CD4-positive, alpha-beta T cell treated with Interleukin-21 for 1 hour (primary cell): ENCODE data around the gene NCKAP1.
"Not testable (repeated sequence)": the region's sequence is repeated elsewhere in the genome, so short reads cannot be mapped to it uniquely, and the experiment has no call there.

ENCODE experiments used
- DNase-seq: peaks from one replicate; pipeline ENCODE4 v3.0.0-alpha.2; 2020

The NCKAP1 gene, protein sequence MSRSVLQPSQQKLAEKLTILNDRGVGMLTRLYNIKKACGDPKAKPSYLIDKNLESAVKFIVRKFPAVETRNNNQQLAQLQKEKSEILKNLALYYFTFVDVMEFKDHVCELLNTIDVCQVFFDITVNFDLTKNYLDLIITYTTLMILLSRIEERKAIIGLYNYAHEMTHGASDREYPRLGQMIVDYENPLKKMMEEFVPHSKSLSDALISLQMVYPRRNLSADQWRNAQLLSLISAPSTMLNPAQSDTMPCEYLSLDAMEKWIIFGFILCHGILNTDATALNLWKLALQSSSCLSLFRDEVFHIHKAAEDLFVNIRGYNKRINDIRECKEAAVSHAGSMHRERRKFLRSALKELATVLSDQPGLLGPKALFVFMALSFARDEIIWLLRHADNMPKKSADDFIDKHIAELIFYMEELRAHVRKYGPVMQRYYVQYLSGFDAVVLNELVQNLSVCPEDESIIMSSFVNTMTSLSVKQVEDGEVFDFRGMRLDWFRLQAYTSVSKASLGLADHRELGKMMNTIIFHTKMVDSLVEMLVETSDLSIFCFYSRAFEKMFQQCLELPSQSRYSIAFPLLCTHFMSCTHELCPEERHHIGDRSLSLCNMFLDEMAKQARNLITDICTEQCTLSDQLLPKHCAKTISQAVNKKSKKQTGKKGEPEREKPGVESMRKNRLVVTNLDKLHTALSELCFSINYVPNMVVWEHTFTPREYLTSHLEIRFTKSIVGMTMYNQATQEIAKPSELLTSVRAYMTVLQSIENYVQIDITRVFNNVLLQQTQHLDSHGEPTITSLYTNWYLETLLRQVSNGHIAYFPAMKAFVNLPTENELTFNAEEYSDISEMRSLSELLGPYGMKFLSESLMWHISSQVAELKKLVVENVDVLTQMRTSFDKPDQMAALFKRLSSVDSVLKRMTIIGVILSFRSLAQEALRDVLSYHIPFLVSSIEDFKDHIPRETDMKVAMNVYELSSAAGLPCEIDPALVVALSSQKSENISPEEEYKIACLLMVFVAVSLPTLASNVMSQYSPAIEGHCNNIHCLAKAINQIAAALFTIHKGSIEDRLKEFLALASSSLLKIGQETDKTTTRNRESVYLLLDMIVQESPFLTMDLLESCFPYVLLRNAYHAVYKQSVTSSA

DNA sequence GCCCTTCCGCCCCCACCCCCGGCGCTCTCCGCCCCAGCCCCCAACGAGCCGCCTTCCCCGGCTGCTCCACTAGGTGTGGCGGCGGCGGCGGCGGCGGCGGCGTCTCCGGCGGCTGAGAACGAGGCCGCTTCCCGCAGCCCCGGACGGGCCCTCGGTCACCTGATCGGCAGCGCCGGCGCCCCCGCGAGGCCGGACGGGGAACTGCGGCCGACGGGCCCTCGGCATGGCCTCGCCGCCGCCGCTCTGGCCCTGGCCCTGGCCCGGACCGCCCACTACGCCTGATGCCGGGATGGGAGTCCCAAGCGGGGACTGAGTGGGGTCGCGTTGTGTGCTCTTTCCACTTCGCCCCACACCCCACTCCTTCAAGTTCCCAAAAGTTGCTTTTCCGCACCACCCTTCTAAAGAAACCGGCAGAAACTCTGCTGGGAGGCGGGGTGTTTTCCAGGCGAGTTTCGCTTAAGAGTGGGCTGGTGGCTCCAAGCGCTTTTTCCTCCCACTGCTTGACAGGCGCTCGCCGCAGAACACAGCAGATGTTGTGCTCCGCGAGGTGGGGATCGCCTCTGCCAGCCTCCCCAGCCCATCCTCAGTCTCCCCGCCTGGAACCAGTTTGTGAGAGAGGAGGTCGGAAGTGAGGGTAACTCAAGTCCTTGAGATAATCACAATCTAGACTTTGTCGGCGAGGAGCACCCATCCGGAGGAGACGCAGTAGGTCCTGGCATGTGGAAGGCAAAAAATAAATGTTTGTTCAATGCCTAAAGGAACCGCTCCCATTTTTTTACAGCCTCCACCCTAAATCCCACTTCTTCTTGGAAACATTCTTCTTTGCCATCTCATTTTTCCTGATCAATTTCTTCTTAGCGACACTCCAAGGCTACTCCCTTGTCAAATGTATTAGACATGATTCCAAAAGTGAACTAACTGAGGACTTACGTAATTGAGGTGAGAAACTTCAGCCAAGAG is at the start of gene NCKAP1:
Gene NCKAP1 (minus strand): TSS at position 117 of the 960 bp plus-strand sequence. CDS start 358 bp downstream, outside the sequence.
- peak; percentile 86 for DNase-seq

DNA sequence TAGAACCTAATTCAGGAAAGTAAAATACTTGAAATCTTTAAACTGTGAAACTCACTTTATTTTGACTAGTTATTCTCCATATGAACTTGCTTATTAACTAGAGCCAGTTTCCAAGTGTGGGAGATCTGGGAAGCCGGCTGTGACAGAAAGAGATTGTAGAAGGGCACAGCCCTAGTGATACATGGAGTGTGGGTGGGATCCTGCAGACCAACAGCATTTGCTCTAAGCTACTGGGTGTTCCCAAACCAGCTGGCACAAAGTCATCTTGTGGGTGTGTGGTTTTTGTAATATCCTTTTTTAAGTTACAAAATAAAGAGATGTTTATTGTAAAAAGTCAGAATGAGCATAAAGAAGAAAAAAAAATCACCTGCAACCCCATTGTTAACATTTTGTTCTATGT is 43.7 kb upstream of the NCKAP1 start:
- DNase-seq, result no peak

DNA sequence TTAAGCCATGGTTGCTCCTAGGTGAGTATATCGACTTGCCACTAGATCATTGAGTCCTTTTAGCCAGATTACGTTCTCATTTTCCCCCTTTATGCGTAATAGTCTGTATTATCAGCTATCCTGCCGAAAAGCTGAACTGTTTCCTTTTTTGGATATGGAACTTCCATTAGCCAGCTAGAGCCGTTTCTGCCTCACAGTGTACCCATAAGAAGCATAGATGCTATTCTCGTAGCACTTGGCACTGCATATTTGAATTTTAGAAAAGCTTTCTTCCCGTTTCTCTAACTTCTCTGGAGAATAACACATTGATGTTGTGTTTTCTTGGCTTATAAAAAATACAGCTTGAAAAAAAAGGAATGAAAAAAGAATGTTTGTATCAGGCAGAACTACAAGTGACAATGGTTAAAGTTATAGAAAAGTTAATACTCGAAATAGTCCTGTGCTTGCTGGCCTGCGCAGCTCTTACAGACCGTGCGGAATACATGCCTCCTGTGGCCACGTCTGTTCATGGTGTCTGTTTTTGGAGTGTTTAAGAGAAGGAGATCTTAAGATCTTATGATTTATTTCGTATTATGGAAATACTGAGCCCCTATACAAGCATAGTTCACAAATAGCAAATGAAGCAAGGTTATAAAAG is 41.0 kb upstream of the NCKAP1 start:
- no peak for DNase-seq

DNA sequence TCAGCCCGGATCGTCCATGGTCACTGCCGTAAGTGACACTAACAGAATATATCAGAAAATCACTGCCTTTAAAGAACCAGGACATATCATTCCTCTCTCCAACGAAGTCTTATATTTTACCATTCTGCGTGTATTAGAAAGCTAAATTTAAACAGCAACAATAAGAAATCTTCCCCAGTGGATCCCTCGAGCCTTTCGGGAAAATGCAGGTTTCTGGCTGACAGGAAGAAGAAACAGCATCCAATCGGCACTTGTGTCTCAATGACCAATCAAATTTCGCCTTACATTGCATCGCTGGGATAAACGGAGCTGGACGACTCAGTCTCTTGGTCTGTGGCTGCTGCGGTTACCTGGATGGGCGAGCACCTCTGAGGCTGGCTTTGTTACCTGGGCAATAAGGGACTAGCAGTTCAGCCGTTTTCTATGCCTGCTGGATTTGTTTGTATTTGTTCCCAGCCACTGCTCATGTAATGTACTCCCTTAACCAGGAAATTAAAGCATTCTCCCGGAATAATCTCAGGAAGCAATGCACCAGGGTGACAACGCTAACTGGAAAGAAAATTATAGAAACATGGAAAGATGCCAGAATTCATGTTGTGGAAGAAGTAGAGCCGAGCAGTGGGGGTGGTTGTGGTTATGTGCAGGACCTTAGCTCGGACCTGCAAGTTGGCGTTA is 40.3 kb upstream of the NCKAP1 start, which contains the start of gene DUSP19:
Gene DUSP19 (plus strand): TSS at position 284 of the 675 bp plus-strand sequence. CDS start 187 bp downstream, at position 471.
- DNase-seq, result peak; percentile 90

DNA sequence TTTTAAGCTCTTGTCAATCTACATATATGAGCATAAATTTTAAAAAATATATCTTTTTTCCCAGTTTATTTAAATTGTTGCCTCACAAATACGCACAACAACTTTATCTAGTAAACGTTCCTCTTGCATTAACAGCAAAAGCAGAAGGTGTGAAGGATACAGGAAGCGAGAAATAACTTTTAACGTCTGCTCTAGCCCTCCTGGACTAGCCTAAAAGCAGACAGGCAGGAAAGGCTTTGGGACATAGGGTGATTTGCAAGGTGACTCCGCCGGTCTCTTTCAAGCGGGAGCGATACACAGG is 39.9 kb upstream of the NCKAP1 start:
- DNase-seq, result no peak

DNA sequence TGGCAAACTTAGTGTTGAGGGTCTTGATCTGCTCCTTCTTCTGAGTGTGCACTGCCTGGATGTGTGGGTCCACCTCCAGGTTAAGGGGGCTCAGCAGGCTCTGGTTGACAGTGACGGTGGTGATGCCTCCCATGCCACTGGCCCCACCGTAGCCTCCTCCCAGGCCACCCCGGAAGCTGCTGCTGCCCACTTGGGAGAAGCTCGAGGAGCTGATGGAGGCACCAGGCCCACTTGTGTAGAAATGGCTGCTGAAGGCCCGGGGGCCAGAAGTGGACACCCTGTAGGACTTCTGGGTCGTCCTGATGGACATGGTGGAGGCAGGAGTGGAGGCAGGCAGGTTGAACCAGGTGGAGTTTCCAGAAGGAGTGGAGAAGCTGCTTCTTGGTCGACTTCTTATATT is 33.9 kb upstream of the NCKAP1 start:
- no peak for DNase-seq

DNA sequence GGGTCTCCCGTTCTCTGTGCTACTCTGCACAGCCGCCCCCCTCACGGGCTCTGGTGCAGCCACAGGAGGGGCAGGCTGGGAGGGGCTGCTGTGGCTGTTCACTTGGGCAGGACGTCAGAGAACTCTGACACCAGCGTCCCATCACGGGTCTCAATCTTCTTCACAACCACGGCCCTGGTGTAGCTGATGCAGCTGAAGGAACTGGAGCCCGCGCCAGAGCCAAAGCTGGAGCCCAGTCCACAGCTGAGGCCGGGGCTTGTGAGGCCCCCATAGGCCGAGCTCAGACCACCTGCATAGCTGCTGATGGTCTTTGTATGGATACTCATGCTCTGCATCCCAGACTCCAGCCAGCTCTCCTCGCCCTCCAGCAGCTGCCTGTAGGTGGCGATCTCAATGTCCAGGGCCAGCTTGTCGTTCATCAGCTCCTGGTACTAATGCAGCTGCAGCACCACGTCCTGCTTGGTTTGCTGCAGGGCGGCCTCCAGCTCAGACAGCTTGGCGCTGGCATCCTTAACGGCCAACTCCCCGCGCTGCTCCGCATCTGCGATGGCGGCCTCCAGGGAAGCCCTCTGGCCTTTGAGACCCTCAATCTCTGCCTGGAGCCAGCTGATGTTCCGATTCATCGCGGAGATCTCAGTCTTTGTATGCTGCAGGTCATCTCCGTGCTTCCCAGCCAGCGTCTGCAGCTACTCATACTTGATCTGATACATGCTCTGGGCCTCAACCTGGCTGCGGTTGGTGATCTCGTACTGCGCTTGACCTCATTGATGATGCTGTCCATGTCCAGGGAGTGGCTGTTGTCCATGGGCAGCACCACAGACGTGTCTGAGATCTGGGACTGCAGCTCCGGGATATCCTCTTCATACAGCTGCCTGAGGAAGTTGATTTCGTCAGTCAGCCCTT is 32.9 kb upstream of the NCKAP1 start:
- no peak for DNase-seq

DNA sequence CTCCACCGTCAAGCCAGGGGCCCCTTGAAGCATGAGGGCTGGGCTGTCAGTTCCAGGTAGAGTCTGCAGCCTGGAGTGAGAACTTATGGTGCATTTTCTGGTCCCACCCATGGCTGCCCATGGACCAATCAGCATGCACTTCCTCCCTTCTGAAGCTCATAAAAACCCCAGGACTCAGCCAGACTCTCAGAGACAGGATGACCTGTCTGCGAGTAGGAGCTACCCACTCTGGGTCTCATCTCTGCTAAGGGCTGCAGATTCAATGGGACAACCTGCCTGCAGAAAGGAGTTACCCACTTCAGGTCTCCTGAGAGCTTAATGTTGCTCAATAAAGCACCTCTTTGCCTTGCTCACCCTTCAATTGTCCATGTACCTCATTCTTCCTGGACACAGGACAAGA is 30.9 kb upstream of the NCKAP1 start:
- no peak for DNase-seq

DNA sequence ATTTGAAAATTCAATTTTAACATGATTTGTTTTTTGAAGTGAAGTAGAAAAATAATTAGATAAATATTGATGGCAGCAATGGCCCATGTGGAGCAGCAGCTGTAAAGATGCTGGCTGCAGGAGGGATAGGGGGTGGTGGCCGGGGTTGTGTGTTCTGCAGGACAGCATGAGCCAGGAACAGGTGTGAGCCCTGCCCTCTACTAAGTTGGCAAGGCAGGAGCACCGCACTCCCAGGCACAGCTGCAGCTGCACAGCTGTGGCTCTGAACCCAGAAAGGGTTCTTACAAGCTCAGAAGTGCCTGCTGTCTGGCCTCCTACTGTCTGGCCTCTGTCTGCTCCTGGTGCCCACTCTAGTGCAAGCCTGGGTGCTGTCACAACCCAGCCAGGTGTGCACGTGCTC is 30.3 kb upstream of the NCKAP1 start:
- DNase-seq, result no peak

DNA sequence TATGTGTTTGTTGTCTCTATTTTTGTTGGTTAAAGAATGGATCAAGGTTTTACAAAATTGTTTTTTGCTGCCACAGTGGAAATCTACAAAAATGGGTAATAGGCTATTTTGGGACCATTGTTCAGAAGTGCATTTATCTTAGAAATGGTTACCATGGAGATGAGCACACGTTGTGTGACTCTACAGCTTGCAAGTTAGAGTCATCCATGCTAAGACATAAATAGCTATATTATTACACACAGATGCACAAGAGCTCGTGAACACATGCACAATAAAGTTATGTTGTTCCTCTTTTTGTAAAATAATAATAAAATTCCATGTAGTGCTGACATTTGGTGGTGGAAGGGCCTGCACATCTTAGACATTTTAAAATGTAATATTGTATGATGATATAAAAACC is 24.8 kb upstream of the NCKAP1 start:
- no peak for DNase-seq

DNA sequence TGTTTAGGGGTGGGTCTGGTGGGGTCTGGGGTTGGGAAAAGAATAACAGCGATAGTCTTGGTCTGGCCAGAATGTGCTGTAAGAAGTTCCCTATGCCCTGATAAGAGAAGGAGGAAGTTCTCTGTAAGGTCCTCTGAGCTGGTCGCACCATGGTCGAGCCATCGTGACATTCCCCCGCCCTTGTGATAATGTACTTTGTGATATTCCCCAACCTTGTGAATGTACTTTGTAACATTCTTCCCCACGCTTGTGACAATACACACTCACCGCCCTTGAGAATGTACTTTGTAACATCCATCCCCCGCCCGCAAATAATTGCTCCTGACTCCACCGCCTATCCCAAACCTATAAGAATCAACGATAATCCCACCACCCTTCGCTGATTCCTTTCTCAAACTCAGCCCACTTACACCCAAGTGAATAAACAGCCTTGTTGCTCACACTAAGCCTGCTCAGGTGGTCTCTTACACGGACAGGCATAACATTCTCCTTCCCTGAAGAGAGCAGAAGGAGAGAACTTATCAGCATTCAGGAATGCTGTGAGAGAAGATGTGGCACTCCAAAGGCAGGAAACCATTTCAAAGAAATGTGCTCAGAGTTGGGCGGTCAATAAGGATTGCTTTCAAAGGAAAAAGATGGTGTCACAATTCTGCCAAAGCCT is 22.4 kb upstream of the NCKAP1 start:
- DNase-seq, result no peak

DNA sequence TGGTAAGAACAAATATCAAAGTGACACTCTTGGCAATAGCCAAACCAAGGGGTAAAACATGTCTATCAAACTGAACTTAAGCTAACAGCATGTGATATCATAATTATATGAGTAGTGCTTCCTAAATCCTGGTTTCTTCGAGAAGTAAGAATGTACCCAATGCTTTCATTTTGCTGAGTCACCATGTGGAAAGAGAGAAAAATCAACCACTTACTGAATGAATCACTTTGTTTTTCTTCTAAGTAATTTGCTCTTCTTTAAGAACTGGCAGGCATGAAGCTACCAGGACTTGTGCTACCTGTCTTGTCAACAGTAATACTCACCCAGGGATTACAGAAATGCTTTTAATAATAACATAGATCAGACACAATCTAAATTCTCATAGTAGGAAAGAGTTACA is 21.3 kb upstream of the NCKAP1 start:
- DNase-seq, result no peak

DNA sequence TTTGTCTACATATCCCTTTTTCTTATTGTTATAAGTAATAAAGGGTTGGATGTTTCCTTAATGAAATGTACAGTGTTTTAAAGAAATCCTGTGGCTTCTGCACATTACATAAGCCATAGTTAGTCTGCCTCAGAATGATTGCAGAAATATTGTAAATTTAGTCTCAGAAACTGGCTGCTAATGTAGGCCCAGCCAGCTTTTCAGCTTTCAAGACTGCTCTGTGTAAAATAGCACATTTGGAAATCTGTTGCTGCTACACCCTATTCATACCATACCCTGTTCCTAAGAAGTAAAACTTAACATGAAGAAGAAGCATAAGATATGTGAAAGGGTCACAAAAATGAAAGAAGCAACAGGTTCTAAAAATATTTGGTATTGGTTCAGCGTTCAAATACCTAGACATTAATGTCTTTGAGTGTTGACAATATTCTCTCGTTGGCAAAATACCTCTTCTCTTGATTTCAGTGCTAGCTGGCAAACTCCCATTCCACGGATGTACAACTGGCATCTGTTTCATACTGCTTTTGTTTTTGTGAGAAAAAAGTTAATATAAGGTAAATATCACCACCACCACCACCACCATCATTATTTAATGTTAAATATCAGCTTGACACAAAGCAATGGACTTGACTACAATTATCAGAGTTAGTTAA is 19.2 kb upstream of the NCKAP1 start:
- DNase-seq, result no peak

DNA sequence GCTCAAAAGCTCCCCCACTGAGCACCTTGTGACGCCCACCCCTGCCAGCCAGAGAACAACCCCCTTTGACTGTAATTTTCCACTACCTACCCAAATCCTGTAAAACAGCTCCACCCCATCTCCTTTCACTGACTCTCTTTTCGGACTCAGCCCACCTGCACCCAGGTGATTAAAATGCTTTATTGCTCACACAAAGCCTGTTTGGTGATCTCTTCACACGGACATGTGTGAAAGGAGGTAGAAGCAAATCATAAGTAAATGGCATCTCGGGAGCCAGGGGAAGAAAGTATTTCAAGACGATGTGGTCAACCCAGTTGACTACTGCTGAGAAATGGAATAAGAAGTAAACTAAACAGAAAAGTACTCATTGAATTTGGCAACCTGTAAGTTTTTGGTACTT is 11.2 kb upstream of the NCKAP1 start:
- DNase-seq, result no peak

DNA sequence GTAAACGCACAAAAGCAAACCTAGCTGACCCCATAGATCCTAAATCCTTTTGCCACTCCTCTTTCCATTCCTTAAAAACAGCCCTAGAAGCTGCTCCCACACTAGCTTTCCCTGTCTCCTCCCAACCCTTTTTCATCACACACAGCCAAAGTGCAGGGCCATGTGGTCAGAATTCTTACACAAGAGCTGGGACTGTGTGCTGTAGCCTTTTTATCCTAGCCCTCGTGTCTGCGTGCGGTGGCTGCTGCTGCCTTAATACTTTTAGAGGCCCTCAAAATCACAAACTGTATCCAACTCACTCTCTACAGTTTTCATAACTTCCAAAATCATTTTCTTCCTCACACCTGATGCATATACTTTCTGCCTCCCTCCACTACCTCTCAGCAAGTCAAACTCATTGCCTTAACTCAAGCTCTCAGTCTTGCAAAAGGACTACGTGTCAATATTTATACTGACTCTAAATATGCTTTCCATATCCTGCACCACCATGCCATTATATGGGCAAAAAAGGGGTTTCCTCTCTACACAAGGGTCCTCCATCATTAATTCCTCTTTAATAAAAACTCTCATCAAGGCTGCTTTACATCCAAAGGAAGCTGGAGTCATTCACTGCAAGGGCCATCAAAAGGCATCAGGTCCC is 9.3 kb upstream of the NCKAP1 start:
- not testable (repeated sequence) for DNase-seq

DNA sequence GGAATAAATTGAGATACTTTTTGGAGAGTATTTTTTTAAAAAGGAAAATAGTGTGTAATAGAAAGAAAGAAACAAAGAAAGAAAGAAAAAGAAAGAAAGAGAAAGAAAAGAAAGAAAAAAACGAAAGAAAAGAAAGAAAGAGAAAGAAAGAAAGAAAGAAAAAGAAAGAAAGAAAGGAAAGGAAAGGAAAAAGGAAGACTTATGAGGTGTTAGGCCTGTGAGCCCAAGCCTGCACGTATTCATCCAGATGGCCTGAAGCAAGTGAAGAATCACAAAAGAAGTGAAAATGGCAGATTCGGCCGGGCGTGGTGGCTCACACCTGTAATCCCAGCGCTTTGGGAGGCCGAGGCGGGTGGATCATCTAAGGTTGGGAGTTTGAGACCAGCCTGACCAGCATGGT is 5.3 kb upstream of the NCKAP1 start:
- DNase-seq, result not testable (repeated sequence)

DNA sequence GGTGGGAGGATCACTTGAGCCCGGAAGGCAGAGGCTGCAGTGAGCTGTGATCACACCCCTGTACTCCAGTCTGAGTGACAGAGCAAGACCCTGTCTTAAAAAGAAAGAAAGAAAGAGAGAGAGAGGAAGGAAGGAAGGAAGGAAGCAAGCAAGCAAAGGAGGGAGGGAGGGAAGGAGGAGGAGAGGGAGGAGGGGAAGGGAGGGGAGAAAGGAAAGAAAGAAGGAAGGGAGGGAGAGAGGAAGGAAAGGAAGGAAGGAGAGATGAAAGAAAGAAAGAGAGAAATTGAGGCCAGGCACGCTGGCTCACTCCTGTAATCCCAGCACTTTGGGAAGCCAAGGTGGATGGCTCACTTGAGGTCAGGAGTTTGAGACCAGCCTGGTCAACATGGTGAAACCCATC is 2.3 kb upstream of the NCKAP1 start:
- no peak for DNase-seq

DNA sequence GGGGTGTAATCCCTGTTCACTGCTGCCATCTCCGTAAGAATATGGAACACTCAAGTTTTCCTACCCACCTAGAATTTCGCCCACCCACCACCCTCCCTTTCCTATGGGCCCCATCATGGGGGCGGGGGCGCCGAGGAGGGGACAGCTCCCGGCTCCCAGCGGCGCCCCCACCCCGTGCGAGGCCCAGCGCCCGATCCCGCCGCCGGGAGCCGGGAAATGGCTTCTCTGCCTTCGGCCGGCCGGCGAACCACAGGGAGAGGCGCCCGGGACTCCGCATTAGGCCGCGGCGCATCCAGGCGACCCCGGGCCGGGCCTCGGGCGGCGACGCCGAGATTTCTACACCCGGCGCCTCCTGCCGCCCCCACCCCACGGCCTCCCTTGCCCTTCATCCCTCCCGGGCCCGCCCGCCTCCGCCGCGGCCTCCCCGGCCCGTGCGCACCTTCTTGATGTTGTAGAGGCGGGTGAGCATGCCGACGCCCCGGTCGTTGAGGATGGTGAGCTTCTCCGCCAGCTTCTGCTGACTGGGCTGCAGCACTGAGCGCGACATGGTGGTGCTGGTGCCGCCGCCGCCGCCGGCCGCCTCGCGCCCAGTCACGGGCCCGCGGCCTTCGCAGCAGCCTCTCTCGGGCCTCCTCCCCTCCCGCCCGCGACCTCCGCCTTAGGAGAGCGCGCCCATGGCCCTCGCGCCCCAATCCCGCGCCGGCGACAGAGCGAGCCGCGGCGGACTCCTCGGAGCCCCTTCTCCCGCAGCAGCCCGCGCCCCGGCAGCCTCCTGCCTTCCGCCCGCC is 510 bp downstream of the NCKAP1 start:
- no peak for DNase-seq
